Activated naive CD8-positive, alpha-beta T cell (primary cell): ENCODE data around the gene ZNF318.
A peak's percentile ranks its signal among the peaks of the same experiment; 100 is the strongest.

ENCODE experiments used
- H3K27ac Mint-ChIP-seq: one replicate; pipeline ENCODE4 v1.8.0; 2021; ENCODE audit warnings: mixed read lengths
- H3K27me3 Mint-ChIP-seq: one replicate; pipeline ENCODE4 v1.8.0; 2021; ENCODE audit warnings: mixed read lengths
- H3K36me3 Mint-ChIP-seq: one replicate; pipeline ENCODE4 v1.8.0; 2021; ENCODE audit warnings: mixed read lengths
- H3K4me1 Mint-ChIP-seq: one replicate; pipeline ENCODE4 v1.8.0; 2021; ENCODE audit warnings: low read depth, mixed read lengths
- H3K4me3 Mint-ChIP-seq: one replicate; pipeline ENCODE4 v1.8.0; 2021; ENCODE audit warnings: mild to moderate bottlenecking, mixed read lengths
- H3K9me3 Mint-ChIP-seq: one replicate; pipeline ENCODE4 v1.8.0; 2021; ENCODE audit warnings: low read depth, mixed read lengths

ZNF318 gene

DNA sequence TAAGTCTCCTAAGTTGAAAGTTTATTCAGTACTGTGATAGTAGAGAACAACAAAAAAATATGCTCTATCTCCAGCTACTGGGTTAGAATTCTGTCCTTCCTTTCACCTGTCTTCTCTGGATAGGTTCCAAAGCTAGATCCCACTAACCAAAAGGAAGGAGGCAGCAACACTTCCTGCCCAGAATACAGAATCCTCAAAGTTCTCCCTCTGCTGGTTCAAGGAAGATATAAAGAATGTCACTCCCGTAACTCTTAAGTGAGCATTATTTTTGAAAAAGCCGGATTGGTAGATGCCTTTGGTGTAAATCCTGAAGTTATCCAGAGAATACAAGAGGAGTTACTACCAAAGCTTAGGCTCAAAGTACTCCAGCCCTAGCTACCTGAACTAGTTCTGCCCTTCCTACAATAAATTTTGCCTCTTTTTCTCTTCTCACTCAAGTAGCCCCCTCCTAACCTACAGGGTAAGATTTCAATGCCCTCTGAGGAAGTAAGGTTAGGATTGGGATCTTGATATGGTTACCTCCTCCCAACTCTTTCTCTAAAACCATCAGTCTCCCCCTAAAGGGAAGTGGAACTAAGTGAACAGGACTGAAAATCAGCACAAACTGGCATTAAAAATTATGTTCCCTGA is 34.9 kb downstream of the ZNF318 start:
- peaks cover 11% of the 10 kb centered on the region for H3K36me3 Mint-ChIP-seq
- H3K27ac Mint-ChIP-seq, result no peak overlapping the region
- H3K4me3 Mint-ChIP-seq, result no peak overlapping the region
- peaks cover 14% of the 10 kb centered on the region for H3K4me1 Mint-ChIP-seq
- H3K27me3 Mint-ChIP-seq, result no peaks in the 10 kb centered on the region
- no peaks in the 10 kb centered on the region for H3K9me3 Mint-ChIP-seq

DNA sequence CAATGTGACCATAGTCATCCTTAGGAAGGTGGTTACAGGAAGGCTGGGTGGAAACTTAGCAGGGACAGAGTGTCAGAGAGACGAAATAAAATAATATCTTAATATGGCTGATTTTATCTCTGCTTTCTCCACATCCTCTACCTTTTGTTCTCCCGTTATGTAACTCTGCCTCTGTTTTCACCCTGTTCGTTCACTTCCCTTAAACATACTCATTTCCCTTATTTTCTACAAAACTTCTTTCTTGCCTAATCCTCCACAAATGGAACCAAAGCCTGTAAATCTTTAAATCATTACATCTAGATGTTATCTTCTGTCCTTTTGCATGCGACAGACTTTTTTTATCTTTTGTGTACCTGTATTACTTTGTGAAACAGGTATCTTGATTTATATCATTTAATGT is 37.6 kb downstream of the ZNF318 start:
- Mint-ChIP-seq H3K9me3 (no peaks in the 10 kb centered on the region), H3K4me1 (peaks cover 14% of the 10 kb centered on the region), H3K27ac (no peak overlapping the region), H3K27me3 (no peaks in the 10 kb centered on the region), H3K36me3 (peaks cover 6% of the 10 kb centered on the region), H3K4me3 (no peak overlapping the region)

DNA sequence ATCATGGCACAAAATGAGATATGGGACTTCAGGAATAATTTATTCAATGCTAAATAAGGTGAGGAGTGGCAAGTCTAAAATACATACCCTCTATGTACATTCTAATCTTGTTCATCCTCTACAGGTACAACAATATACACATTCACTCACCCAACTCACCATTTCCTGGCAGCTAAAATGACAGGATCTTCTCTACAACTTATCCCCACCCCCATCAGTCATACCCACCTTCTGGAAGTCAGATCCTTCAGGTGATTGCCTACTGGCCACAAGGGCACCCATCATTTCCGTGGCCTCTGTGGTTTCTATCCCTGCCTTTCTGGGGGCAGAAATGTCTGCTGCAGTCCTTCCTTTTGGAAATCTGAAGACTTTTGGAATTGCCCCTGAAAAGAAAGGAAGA is 38.0 kb downstream of the ZNF318 start:
- peaks cover 4% of the 10 kb centered on the region for H3K36me3 Mint-ChIP-seq
- no peaks in the 10 kb centered on the region for H3K27me3 Mint-ChIP-seq
- no peak overlapping the region for H3K4me3 Mint-ChIP-seq
- no peak overlapping the region for H3K27ac Mint-ChIP-seq
- peaks cover 14% of the 10 kb centered on the region for H3K4me1 Mint-ChIP-seq
- H3K9me3 Mint-ChIP-seq, result no peaks in the 10 kb centered on the region

DNA sequence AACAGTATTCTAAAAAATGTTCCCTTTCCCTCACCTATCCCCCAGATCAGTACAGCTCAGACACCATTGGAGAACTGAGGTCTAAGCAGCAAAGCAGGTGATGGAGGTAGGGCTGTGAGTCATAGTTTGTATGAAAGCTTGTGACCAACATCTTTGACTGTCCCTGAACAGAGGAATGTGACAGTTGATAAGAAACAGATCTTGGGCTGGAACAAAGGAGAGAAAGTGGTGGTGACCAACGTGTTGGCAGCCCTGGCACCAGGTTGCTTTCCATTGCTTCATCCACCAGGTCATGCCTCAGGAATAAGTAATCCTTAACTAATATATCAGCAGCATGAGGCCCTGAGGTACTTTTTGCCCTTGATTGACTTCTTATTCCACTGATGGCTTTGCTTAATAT is 40.9 kb downstream of the ZNF318 start:
- Mint-ChIP-seq H3K4me3 (no peak overlapping the region), H3K36me3 (peaks cover 2% of the 10 kb centered on the region), H3K27ac (no peak overlapping the region), H3K27me3 (no peaks in the 10 kb centered on the region), H3K4me1 (peaks cover 14% of the 10 kb centered on the region), H3K9me3 (no peaks in the 10 kb centered on the region)

DNA sequence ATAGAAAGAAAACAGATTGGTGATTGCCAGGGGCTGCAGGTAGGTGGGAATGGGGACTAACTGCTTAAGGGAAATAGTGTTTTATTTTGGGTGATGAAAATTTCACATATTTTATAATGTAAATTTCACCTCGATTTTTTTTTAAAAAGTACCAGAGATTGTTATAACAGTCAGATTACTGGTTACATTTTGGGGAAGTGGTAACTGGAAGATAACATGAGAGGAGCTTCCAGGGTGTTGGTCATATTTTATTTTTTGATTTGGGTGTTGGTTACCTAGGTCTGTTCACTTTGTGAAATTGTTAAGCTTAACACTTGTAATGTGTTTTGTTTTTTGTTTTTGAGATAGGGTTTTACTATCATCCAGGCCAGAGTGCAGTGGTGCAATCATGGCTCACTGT is 43.6 kb downstream of the ZNF318 start:
- Mint-ChIP-seq H3K9me3 (no peaks in the 10 kb centered on the region), H3K4me3 (no peak overlapping the region), H3K4me1 (no peaks in the 10 kb centered on the region), H3K27ac (no peak overlapping the region), H3K36me3 (peaks cover 2% of the 10 kb centered on the region), H3K27me3 (no peaks in the 10 kb centered on the region)

DNA sequence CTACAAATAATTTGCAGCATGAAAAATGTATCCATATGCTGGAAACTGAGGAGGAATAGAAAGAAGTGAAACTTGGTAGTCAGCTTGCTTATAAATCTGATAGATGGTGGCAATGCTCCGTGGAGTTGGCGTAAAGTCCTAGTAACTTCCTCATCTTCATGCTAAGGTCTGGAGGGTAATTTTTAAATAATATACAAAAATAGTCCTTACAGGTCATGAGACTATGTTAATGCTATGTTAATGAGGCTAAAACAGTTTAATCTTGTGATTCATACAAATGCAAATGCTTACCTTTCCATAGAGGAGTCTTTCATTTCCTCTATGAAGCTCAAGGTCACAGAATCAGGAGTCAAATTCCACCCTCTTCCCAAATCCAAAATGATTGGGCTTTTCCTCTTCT is 51.4 kb downstream of the ZNF318 start:
- Mint-ChIP-seq H3K27me3 (no peaks in the 10 kb centered on the region), H3K4me3 (no peak overlapping the region), H3K9me3 (no peaks in the 10 kb centered on the region), H3K36me3 (peaks cover 2% of the 10 kb centered on the region), H3K27ac (no peak overlapping the region), H3K4me1 (no peaks in the 10 kb centered on the region)

DNA sequence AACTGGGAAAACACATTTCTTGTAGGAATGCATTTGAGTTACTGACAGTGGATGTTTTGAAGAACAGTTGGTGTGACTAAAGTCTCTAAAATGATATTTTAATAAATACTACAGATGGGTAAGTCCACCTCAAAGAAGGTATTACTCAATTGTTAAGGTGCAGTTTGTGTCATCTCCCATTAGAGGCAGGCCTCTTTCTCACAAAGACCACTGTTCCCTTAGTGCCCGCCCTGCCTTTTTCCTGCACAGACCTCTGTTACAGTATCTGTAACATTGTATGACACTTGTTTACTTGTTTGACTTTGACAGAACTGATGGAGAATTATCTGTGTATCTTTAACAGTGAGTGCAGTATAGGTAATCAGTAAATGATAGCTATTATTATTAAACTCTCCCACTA is 55.6 kb downstream of the ZNF318 start:
- Mint-ChIP-seq H3K36me3 (peaks cover 2% of the 10 kb centered on the region), H3K4me3 (no peak overlapping the region), H3K4me1 (peaks cover 5% of the 10 kb centered on the region), H3K27me3 (no peaks in the 10 kb centered on the region), H3K9me3 (no peaks in the 10 kb centered on the region), H3K27ac (no peak overlapping the region)

DNA sequence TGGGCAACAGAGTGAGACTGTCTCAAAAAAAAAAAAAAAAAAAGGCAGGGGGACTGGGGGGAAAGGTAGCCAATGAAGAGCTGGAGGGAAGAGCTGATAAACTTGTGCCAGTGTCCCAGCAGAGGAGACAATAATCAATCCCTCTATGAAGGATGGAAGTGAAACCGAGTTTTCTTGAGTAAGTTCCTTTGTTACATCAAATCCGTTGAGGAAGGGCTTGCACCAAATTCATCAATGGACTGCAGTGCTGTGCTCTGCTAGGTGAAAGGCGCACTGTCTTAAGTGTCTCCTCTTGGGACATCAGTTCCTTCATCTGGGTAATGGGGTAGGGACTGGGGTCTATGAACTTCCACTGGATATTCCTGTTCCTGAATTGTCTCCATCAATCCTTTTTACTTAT is 57.8 kb downstream of the ZNF318 start:
- Mint-ChIP-seq H3K9me3 (no peaks in the 10 kb centered on the region), H3K36me3 (no peaks in the 10 kb centered on the region), H3K4me3 (no peak overlapping the region), H3K4me1 (peaks cover 10% of the 10 kb centered on the region), H3K27ac (no peak overlapping the region), H3K27me3 (no peaks in the 10 kb centered on the region)

DNA sequence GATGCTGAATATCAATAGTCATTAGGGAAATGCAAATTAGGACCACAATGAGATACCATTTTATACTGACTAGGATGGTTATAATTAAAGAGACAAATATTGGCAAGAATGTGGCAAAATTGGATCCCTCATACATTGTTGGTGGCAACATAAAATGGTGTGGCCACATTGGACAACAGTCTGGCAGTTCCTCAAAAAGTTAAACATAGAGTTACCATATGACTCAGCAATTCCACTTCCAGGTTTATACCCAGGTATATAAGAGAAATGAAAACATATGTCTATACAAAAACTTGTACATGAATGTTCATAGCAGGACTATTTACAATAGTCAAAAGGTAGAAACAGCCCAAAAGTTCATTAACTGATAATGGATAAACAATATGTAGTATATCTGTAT is 58.8 kb downstream of the ZNF318 start:
- Mint-ChIP-seq H3K4me1 (peaks cover 10% of the 10 kb centered on the region), H3K27ac (no peak overlapping the region), H3K4me3 (no peak overlapping the region), H3K9me3 (no peaks in the 10 kb centered on the region), H3K27me3 (no peaks in the 10 kb centered on the region), H3K36me3 (no peaks in the 10 kb centered on the region)

DNA sequence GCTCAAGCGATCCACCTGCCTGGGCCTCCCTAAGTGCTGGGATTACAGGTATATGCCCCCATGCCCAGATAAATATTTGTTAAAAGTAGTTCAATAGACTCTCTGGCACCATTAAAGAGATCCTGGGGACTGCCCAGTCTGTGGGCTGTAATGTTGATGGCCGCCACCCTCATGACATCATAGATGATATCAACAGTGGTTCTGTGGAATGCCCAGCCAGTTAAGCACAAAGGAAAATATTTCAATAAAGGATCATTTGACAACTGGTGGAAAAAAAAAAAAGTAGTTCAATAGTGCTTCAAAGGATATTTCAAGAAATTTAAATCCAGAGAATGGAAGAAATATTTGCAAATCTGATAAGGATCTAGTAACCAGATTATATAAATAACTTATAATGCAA is 59.3 kb downstream of the ZNF318 start:
- no peak overlapping the region for H3K4me3 Mint-ChIP-seq
- no peaks in the 10 kb centered on the region for H3K27me3 Mint-ChIP-seq
- H3K27ac Mint-ChIP-seq, result no peak overlapping the region
- peaks cover 10% of the 10 kb centered on the region for H3K4me1 Mint-ChIP-seq
- no peaks in the 10 kb centered on the region for H3K36me3 Mint-ChIP-seq
- no peaks in the 10 kb centered on the region for H3K9me3 Mint-ChIP-seq

DNA sequence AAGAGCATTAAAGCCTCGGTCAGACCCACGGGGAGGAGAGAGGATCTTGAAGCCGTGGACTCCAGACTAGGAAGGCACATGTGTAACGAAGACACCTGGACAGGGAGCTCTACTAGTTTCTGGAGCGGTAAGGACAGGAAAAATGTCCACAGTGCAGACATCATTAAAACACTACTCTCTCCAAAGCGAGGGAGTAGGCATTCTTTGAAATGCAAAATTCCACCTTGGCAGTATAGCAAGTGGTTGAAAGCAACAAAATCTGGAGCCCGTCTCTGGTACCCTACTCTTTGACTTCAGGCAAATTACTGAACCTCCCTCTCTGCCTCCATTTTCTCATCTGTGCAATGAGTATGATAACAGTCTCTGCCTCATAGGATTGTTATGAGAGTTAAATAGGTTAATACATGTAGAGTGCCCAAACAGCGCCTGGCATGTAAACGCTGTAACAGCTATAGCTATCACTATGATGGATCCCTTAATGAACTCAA is 60.4 kb downstream of the ZNF318 start:
- Mint-ChIP-seq H3K27ac (no peak overlapping the region), H3K4me1 (peaks cover 10% of the 10 kb centered on the region), H3K36me3 (no peaks in the 10 kb centered on the region), H3K9me3 (no peaks in the 10 kb centered on the region), H3K27me3 (no peaks in the 10 kb centered on the region), H3K4me3 (peak overlapping the region; percentile 83)

DNA sequence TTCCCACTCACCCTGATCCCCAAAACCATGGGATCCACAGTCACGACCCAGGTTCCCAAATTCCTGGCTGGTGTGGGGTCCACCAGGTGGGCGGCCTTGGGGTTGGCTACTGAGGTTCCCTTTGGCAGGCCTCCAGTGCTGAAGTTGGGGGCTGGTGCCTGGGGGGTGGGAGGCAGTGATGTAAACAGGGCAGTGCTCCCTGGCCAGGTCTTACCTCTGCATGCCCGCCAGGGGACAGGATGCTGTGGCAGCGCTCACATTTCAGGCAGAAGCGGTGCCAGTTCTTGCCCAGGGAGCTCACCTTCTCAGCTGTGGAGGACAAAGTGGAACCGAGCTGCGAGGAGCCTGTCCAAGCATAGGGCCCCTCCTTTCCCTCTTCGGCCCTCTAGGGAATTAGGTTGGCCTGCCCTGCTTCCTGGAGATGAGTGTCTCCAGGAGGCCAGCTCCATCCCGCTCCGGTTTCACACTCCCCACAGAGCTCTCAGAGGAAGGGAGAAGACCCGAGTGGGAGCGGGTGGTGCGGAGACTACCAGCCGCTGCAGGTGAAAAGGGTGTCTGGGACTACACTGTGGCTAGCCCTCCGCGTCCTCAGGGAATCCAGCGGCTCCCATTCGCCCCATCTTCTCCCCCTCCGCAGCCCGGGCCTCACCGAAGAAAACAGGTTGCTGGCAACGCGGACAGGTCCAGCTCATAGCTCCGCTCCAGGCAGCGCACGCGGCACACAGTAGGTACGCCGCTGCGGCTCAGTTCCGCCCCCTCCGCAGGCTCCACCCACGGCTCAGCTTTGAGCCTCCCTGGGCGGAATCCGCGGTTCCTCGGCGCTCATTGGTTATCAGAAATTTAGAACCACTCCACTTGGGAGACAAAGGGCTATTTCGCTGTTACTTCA is 61.1 kb downstream of the ZNF318 start, which contains the start of gene CRIP3:
Gene CRIP3, minus strand, starts transcription at position 726 of the 889 bp plus-strand sequence. Its CDS starts 34 bp downstream, at position 692.
- Mint-ChIP-seq H3K9me3 (no peaks in the 10 kb centered on the region), H3K27ac (no peak within 1 kb of the TSS), H3K4me1 (peaks cover 10% of the 10 kb centered on the region), H3K27me3 (no peaks in the 10 kb centered on the region), H3K36me3 (no peaks in the 10 kb centered on the region), H3K4me3 (peak within 1 kb of the TSS; percentile 83)

DNA sequence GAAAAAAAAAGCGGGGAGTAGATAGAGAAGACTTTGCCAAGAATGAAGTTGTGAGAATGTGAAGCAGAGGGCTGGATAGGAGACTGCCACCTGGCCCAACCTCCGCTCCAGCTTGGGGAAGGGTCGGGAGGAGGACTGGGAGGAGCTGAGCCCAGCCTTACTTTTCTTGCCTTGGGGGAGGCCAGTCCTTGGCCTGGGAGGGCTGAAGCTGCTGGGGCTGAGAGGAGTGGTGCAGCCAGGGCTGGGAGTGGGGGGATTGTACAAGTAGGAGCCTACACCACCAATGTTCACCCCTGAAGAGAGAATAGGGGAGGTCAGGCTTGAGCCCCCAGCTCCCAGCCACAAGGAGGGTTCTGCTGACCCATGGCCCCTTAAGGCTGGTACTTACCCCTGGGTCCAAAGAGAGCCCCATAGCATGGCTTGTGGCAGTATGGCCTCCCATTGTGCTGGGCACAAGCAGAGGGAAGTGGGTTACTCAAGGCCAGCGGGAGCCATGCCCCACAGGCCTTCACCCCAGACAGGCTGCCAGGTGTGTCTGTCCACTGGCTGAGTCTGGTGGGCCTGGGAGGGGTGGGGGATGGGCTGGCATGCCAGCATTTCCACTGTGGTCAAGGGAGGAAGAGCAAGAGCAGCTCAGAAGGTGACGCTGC is 61.9 kb downstream of the ZNF318 start:
- Mint-ChIP-seq H3K4me3 (peak overlapping the region; percentile 61), H3K27ac (no peak overlapping the region)

DNA sequence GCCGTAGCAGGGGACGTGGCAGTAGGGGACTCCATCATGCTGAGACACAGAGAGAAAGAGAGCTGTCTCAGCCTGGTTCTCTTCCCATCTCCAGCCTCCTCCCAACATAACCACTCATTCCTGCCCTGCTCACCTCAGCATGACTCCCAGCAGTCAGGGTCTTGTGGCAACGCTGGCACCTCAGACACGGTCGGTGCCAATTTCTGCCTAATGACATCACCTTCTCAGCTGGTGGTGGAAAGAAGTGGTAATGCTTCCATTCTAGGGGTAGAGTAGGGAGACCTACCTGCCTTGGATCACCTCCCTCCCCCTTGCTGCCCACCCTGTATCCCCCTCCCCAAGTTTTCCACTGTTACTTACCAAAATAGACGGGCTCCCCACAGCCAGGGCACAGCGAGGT is 63.4 kb downstream of the ZNF318 start:
- H3K27me3 Mint-ChIP-seq, result no peaks in the 10 kb centered on the region
- no peaks in the 10 kb centered on the region for H3K9me3 Mint-ChIP-seq
- no peak overlapping the region for H3K4me3 Mint-ChIP-seq
- no peak overlapping the region for H3K27ac Mint-ChIP-seq
- H3K36me3 Mint-ChIP-seq, result no peaks in the 10 kb centered on the region
- peaks cover 10% of the 10 kb centered on the region for H3K4me1 Mint-ChIP-seq

More for the DNA sequence above, 61.9 kb downstream of the ZNF318 start:
- Mint-ChIP-seq H3K27me3 (no peaks in the 10 kb centered on the region), H3K9me3 (no peaks in the 10 kb centered on the region), H3K36me3 (no peaks in the 10 kb centered on the region), H3K4me1 (peaks cover 10% of the 10 kb centered on the region)

DNA sequence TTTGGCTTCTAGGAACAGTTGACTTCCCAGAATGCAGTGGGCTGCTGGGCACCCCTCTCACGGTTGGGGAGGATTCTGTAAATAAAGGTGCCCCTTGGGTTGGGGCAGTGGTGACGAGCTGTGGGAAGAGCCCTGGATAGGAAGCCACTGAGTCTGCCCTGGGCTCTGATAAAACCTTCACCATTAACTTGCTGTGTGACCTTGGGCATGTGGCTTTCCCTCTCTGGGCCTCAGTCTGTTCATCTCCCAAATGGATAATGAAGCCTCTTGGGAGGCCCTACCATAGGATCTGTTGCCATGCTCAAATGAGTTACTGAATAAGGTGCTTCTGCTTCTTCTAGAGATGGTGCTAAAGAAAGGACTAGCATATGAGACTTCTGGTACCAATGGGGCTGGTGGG is 64.6 kb downstream of the ZNF318 start:
- Mint-ChIP-seq H3K4me3 (no peak overlapping the region), H3K36me3 (no peaks in the 10 kb centered on the region), H3K4me1 (peaks cover 10% of the 10 kb centered on the region), H3K9me3 (no peaks in the 10 kb centered on the region), H3K27me3 (no peaks in the 10 kb centered on the region), H3K27ac (no peak overlapping the region)
